Measurements from ENCODE around the gene CAMK2D. TPM values are rescaled to one million over a fixed set of nuclear protein-coding genes. Genes with fewer than 3 reads are reported as not detected.

Gene CAMK2D
- total RNA-seq, 6 experiments from 2014 or later = 83.7 to 102 (median 94.1) TPM

- no peaks in the 10 kb centered on the region for H3K9me3 Mint-ChIP-seq
- peaks cover 7% of the 10 kb centered on the region for H3K36me3 Mint-ChIP-seq (ENCODE audit: low read depth)
- peaks cover 37% of the 10 kb centered on the region for H3K4me1 Mint-ChIP-seq (ENCODE audit: low read depth)
- no peak for DNase-seq
- TF ChIP-seq, protein P1, sequence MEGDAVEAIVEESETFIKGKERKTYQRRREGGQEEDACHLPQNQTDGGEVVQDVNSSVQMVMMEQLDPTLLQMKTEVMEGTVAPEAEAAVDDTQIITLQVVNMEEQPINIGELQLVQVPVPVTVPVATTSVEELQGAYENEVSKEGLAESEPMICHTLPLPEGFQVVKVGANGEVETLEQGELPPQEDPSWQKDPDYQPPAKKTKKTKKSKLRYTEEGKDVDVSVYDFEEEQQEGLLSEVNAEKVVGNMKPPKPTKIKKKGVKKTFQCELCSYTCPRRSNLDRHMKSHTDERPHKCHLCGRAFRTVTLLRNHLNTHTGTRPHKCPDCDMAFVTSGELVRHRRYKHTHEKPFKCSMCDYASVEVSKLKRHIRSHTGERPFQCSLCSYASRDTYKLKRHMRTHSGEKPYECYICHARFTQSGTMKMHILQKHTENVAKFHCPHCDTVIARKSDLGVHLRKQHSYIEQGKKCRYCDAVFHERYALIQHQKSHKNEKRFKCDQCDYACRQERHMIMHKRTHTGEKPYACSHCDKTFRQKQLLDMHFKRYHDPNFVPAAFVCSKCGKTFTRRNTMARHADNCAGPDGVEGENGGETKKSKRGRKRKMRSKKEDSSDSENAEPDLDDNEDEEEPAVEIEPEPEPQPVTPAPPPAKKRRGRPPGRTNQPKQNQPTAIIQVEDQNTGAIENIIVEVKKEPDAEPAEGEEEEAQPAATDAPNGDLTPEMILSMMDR (IDR thresholded peaks at IDR 0.05) = no peak
- H3K27me3 Mint-ChIP-seq (ENCODE audit: insufficient read depth) = no peaks in the 10 kb centered on the region
- peak overlapping the region; percentile 56 for H3K27ac Mint-ChIP-seq
- no peak overlapping the region for H3K4me3 Mint-ChIP-seq
These were observed 201.0 kb downstream of the CAMK2D start for GRCh38 chr4:113560579-113560978.

GRCh38 chr4:113559947-113560346 lies 201.6 kb downstream of the CAMK2D start:
- H3K27ac Mint-ChIP-seq = no peak overlapping the region
- TF ChIP-seq, protein P1 (IDR thresholded peaks at IDR 0.05) = no peak
- DNase-seq = no peak
- no peaks in the 10 kb centered on the region for H3K27me3 Mint-ChIP-seq (ENCODE audit: insufficient read depth)
- peaks cover 31% of the 10 kb centered on the region for H3K4me1 Mint-ChIP-seq (ENCODE audit: low read depth)
- H3K9me3 Mint-ChIP-seq = no peaks in the 10 kb centered on the region
- no peak overlapping the region for H3K4me3 Mint-ChIP-seq
- peaks cover 7% of the 10 kb centered on the region for H3K36me3 Mint-ChIP-seq (ENCODE audit: low read depth)

DNA sequence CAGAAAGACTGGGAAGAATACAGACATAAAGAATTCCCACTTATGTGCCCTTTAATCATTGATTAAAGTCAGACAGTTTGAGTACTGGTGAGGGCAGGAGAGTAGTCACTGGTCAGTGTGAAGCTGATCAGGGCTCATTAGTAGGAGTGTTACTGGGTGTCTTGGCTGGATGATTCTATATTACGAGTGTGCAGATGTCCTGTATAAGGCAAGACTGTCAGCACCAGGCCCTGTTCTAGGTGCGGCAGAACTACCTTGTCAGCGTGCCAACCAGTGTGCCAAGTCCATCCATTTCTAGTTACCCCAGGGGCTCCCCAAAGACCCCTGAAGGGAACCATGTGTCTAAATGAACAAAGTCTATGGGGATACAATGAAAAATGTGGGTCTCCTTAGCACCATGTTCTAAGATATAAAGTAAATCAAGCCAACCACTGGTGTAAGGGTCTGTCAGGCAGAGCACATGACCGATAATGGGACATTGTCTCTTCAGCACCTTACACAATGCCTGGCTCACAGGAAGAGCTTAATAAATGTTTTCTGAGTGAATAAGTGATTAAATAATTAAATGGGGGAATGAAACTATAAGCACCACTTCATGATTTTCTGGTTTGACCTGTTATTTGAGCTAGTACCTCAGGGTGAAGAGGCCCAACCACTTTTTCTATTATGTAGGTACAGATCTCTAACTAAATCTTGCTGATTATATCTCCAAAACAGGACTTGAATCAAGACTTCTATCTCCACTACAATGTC lies 205.0 kb downstream of the CAMK2D start:
- Mint-ChIP-seq H3K36me3 (ENCODE audit: low read depth) (peaks cover 8% of the 10 kb centered on the region), H3K4me1 (ENCODE audit: low read depth) (peaks cover 13% of the 10 kb centered on the region), H3K27ac (no peak overlapping the region), H3K9me3 (no peaks in the 10 kb centered on the region), H3K4me3 (no peak overlapping the region), H3K27me3 (ENCODE audit: insufficient read depth) (no peaks in the 10 kb centered on the region)
- TF ChIP-seq, protein P1 (IDR thresholded peaks at IDR 0.05) = no peak
- no peak for DNase-seq

GRCh38 chr4:113555868-113556267 lies 205.7 kb downstream of the CAMK2D start:
- TF ChIP-seq, protein P1 (IDR thresholded peaks at IDR 0.05) = no peak
- Mint-ChIP-seq H3K36me3 (ENCODE audit: low read depth) (peaks cover 10% of the 10 kb centered on the region), H3K27me3 (ENCODE audit: insufficient read depth) (no peaks in the 10 kb centered on the region), H3K9me3 (no peaks in the 10 kb centered on the region), H3K27ac (no peak overlapping the region), H3K4me3 (no peak overlapping the region), H3K4me1 (ENCODE audit: low read depth) (peaks cover 7% of the 10 kb centered on the region)
- no peak for DNase-seq

GRCh38 chr4:113553082-113553481 lies 208.5 kb downstream of the CAMK2D start:
- Mint-ChIP-seq H3K4me1 (ENCODE audit: low read depth) (peaks cover 6% of the 10 kb centered on the region), H3K27me3 (ENCODE audit: insufficient read depth) (no peaks in the 10 kb centered on the region), H3K4me3 (no peak overlapping the region), H3K36me3 (ENCODE audit: low read depth) (peaks cover 10% of the 10 kb centered on the region), H3K9me3 (no peaks in the 10 kb centered on the region), H3K27ac (no peak overlapping the region)
- DNase-seq = no peak
- TF ChIP-seq, protein P1 (IDR thresholded peaks at IDR 0.05) = no peak
